22Rv1 (cell line): ENCODE data around the gene FARP1.

ENCODE experiments used
- CTCF ChIP-seq: fragments of 450-650 bp; IDR thresholded peaks from 2 replicates; pipeline ENCODE4 v1.5.1; 2017; ENCODE audit warnings: mild to moderate bottlenecking
- ZFX ChIP-seq: fragments of 450-650 bp; IDR thresholded peaks from 2 replicates; pipeline ENCODE4 v1.6.1; 2017; ENCODE audit warnings: antibody characterized with exemption, borderline replicate concordance

- TF ChIP-seq ZFX, result no peak
- TF ChIP-seq CTCF, result no peak
These were observed 332.6 kb downstream of the FARP1 start for GRCh38 chr13:98475522-98475921.
